SW 1271 (cell line): ENCODE results near the gene CDC37.
"Not testable (repeated sequence)": the region's sequence is repeated elsewhere in the genome, so short reads cannot be mapped to it uniquely, and the experiment has no call there.

Experiments
- DNase-seq, 2 experiments: peaks; one replicate each; lab custom pipeline; 2025; lab: John Stamatoyannopoulos, UW

Gene CDC37

DNA sequence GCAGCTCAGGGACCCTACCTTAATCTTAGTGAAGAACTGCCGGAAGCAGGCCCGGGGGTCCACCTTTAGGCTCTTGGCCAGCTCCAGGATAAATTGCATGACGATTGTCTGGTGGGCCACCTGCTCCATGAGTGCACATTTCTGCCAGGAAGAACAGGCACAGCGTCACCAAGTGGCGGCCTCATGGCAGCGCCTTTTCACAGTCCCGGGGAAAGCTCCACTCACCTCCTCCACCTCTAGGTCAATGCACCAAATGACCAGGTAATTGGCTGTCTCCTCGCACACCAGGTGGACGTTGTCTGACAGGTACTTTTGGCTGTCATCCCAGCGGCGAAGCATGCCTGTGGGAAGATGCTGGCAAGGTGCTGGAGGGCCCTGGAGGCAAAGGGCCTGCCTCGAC lies 8.3 kb downstream of the CDC37 start:
- no peak for DNase-seq

- DNase-seq: no peak
These were observed 10.2 kb downstream of the CDC37 start for GRCh38 chr19:10393137-10393536.

- no peak for DNase-seq
These were observed 11.2 kb downstream of the CDC37 start for GRCh38 chr19:10392120-10392519.

DNA sequence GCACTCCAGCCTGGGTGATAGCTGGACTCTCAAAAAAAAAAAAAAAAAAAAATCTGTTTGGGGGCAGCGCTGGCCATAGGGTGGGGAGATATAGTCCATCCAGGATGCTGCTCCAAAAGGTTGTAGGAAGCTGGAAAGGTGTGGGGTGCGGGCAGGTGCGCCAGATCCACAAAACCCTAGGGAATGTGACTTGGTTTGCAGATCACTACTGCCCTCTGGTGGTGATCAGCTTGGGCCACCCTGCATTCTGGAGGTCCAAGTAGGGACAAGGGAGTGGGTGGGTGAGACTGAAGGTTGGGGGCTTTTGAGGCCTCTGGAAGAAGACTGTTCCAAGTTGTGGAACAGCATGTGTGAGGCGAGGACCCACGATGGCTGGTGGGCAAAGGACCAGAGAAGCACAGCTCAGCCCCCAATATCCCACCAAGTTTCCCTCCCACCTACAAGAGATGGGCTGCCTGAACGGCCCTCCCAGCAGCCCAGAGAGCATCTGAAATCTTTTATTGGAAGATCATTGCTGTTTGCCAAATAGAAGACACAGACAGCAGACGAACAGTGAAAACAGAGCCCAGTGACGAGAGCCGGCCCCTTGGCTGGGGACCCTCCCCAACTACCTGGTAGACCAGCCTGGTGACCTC lies 12.6 kb downstream of the CDC37 start:
- DNase-seq: peak; percentile 14 to 28

- peak in 1 of 2 experiments; percentile 11 for DNase-seq
These were observed 13.5 kb downstream of the CDC37 start for GRCh38 chr19:10389863-10390262.

DNA sequence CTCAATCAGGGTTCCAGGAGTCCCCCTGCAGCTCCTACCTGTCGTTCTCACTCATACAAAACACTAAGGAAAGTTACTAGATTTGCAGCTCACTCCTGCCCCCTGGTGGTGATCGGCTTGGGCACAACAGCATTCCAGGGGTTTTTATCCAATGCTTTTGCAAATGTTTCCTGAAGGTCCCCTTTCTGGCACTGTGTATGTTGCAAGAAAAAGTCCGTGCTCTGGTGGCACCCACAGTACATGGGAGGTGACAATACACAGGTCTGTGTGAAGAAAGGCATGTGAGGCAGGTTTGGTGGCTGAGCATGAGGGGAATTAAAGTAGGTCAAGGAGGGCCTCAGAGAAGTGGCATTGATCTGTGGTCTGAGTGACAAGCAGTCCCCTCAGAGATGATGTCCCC lies 14.4 kb downstream of the CDC37 start:
- peak; percentile 44 to 68 for DNase-seq

DNA sequence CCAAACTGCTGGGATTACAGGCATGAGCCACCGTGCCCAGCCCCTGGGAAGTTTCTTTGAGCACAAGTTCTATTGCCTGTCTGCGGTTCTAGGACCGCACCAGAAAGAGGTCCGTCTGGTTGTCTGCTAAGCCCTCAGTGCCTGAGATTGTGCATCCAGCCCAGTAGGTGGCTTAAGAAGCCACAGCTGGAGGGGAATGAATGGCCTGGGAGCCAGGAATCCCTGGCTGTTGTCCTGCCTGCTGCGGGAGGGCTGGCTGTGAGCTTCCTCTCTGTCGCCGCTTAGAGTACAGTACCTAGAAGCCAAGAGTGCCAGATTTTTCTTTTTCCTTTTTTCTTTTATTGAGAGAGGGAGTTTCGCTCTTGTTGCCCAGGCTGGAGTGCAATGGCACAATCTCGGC lies 18.8 kb downstream of the CDC37 start:
- no peak for DNase-seq

GRCh38 chr19:10383223-10383499 lies 20.2 kb downstream of the CDC37 start:
- not testable (repeated sequence) for DNase-seq

- DNase-seq: peak; percentile 89 to 96
These were observed 22.8 kb downstream of the CDC37 start, which contains the start of gene TYK2 for GRCh38 chr19:10380313-10381102. TYK2 (minus strand) TSS chr19:10380572; CDS start chr19:10378406, 2,166 bp downstream.

- DNase-seq: no peak
These were observed 23.4 kb downstream of the CDC37 start for GRCh38 chr19:10379880-10380312.

- DNase-seq: no peak
These were observed 25.2 kb downstream of the CDC37 start for GRCh38 chr19:10378124-10378523.

DNA sequence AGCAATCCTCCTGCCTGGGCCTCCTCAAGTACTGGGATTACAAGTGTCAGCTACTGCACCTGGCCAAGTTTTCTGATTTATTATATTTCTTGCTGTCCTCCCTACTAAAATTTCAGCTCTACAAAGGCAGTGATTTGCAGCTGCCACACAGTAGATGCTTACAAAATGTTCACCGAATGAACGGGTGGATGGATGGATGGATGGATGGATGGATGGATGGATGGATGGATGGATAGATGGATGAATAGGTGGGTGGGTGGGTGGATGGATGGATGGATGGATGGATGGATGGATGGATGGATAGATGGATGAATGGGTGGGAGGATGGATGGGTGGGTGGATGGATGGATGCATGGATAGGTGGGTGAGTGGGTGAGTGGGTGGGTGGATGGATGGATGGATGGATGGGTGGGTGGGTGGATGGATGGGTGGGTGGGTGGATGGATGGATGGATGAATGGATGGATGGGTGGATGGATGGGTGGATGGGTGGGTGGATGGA lies 26.2 kb downstream of the CDC37 start:
- DNase-seq: not testable (repeated sequence)

DNA sequence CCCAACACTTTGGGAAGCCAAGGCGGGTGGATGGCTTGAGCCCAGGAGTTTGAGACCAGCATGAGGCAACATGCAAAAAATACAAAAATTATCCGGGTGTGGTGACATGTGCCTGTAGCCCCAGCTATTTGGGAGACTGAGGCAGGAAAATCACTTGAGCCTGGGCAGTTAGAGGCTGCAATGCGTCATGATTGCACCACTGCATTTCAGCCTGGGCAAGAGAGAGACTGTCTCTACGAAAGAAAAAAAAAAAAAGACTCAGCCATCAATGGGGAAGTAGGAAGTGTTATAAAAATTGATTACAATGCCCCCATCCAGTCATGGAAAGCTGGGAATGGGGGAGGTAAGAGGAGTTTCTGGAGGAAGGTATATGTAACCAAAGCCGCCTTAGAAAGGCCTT lies 28.4 kb downstream of the CDC37 start:
- DNase-seq: no peak

DNA sequence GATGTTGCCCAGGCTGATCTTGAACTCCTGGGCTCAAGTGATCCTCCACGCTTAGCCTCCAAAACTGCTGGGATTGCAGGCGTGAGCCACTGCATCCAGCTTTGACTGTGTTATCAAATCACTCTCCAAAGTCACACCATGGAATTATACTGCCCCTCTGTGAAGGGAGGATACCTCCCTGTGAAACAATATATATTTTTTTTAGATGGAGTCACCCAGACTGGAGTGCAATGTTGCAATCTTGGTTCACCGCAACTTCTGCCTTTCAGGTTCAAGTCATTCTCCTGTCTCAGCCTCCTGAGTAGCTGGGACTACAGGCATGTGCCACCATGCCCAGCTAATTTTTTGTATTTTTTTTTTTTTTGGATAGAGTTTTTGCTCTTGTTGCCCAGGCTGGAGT lies 30.7 kb downstream of the CDC37 start:
- no peak for DNase-seq

DNA sequence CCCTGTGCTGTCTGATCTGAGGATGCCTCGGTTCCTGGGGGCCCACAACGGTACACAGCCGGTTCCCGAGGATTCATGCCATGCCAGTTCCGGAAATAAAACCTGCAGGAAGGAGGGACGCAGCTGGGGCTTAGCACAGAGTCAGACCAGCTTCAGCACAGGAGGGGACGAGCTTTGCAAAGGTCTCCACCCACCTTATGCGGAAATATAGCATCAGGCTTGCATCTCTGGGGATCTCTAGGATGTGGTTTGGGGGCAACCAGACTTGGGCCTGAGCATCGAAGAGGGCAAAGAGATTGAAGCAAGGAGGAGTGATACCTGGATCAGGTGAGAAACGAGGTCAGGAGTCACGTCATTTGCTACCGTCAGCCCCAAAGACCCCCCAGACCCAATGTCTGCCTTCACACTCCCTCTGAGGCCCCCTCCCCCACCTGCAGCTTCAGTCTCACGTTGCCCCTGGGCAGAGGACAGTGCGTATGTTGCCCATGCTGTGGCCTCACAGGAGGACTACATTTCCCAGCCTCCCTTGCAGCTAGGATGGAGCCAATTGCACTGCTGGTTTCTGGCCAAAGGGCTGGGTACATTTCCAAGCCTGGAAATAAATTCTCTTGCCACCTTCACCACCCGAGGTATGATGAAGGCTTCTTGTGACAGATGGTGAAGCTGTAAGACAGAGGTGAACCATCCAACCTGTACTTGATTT lies 35.1 kb downstream of the CDC37 start:
- no peak for DNase-seq

DNA sequence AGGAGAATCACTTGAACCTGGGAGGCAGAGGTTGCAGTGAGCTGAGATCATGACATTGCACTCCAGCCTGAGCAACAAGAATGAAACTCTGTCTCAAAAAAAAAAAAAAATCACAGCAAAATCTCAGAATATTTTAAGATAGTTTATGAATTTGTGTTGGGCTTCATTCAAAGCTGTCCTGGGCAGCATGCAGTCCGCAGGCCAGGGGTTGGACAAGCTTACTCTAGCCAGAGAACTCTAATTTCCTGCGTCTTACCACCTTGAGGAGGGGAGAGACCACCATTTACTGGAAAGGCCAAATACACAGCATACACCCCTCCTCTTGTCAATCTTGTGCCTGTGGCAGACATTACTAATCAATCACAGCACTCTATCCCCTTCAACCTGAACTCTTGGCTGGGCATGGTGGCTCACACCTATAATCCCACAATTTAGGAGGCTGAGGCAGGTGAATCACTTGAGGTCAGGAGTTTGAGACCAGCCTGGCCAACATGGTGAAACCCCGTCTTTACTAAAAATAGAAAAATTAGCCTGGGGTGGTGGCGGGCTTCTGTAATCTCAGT lies 36.3 kb downstream of the CDC37 start:
- not testable (repeated sequence) for DNase-seq

DNA sequence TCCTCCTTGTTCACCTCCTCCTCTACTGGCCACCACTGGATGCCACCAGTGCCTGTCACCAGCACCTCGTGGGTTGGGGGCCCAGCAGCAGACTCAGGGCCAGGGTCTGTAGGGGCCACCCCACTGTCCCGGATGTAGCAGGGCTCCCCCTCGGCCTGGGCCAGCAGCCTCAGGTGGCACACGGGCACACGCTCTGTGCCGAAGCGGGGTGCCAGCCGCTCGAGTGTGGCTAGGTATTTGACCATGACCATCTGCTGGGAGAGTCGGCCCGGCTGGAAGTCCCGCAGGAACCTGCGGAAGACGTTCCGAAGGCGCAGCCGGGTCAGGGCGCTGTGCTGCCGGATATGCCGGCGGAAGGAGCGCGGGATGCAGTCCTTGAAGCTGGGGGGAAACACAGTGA lies 37.8 kb downstream of the CDC37 start:
- no peak for DNase-seq

- DNase-seq: no peak
These were observed 38.7 kb downstream of the CDC37 start for GRCh38 chr19:10364644-10365043.

DNA sequence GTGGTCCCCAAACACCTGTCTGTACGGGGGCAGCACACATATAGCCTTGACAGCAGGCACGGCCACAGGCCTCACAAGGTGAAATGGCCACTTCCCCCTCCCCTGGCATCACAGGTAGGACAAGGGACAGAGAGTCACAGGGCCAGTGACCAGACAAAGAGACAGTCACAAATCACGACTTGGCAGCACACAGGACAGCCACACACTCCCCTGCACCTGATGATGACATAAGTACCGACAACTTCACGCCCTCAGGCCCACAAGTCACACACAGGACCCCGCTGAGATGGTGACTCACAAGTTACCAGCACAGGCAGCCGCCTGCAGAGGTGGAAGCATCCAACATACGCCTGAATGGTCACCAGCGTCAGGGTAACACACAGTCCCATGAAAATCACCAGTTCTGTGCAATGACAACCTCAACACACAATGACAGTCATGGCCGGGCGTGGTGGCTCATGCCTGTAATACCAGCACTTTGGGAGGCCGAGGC lies 39.5 kb downstream of the CDC37 start:
- no peak for DNase-seq

DNA sequence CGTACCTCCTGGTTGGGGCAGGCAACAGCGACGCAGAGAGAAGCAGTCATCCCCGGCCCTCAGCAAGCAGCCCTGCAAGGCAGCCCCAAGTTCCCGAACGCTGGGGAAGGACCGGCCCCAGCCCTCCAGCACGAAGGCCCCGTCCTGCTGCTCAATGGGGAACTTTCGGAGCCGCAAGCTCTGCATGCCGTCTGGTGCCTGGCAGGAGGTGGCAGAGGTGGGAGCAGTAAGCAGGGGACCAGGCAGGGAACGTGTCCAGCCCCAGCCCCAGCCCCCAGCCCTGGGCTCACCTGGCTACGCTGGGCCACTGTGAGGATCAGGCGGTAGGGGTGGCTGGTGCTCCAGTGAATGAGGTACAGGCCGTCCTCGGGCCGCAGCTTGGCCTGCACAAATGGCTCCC lies 41.1 kb downstream of the CDC37 start:
- no peak for DNase-seq

- DNase-seq: no peak
These were observed 41.8 kb downstream of the CDC37 start for GRCh38 chr19:10361569-10362011.

DNA sequence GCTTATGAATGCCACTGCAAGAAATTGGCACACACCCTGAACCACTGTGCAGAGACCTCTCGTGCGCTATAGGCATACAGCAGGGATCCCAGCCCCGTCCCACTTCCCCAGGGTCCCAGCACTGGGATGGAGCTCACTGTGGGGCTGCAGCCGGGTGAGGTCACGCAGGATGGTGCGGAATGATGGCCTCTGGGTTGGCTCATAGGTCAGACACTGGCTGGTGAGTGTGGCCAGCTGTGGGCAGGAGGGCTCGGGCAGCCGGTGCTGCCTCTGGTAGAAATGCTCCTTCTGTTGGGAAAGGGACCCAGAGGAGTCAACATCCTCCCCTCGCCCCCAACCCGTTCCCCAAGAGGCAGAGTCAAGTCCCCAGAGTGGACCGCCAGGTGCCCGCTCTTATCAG lies 46.9 kb downstream of the CDC37 start:
- DNase-seq: no peak
